ENCODE results near the gene GRIK3.

Gene GRIK3

GRCh38 chr1:36977731-36978406, 56.4 kb downstream of the GRIK3 start (continued):
- TF ChIP-seq ZNF394 (tag by site-specific recombination; IDR thresholded peaks at IDR 0.05; ENCODE audit: borderline replicate concordance) (no peak), PRDM6 (tag by site-specific recombination; IDR thresholded peaks at IDR 0.05) (no peak), ZFP41 (tag by site-specific recombination; IDR thresholded peaks at IDR 0.05; ENCODE audit: borderline replicate concordance) (no peak), RBAK (tag by site-specific recombination; IDR thresholded peaks at IDR 0.05) (no peak), ZNF311 (tag by site-specific recombination; IDR thresholded peaks at IDR 0.05; ENCODE audit: borderline replicate concordance) (no peak), BCL6B (tag by site-specific recombination; IDR thresholded peaks at IDR 0.05) (no peak), ZNF510 (tag by site-specific recombination; IDR thresholded peaks at IDR 0.05; ENCODE audit: insufficient replicate concordance) (no peak), ZNF473 (tag by site-specific recombination; IDR thresholded peaks at IDR 0.05) (no peak)
- TF ChIP-seq, protein P1, sequence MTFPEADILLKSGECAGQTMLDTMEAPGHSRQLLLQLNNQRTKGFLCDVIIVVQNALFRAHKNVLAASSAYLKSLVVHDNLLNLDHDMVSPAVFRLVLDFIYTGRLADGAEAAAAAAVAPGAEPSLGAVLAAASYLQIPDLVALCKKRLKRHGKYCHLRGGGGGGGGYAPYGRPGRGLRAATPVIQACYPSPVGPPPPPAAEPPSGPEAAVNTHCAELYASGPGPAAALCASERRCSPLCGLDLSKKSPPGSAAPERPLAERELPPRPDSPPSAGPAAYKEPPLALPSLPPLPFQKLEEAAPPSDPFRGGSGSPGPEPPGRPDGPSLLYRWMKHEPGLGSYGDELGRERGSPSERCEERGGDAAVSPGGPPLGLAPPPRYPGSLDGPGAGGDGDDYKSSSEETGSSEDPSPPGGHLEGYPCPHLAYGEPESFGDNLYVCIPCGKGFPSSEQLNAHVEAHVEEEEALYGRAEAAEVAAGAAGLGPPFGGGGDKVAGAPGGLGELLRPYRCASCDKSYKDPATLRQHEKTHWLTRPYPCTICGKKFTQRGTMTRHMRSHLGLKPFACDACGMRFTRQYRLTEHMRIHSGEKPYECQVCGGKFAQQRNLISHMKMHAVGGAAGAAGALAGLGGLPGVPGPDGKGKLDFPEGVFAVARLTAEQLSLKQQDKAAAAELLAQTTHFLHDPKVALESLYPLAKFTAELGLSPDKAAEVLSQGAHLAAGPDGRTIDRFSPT (tag by site-specific recombination; IDR thresholded peaks at IDR 0.05): no peak

GRCh38 chr1:36975642-36976041, 58.7 kb downstream of the GRIK3 start:
- H3K4me1 ChIP-seq (ENCODE audit: control insufficient read depth, insufficient read depth, low read length): no peaks in the 10 kb centered on the region
- no peak overlapping the region for H3K4me3 ChIP-seq (ENCODE audit: low read depth, low read length)
- ChIA-PET POLR2A (no interaction called here), CTCF (no interaction called here)
- H3K36me3 ChIP-seq (ENCODE audit: control insufficient read depth in 2 of 2, insufficient read depth in 1 of 2, low read length in 2 of 2): no peaks in the 10 kb centered on the region
- H3K27ac ChIP-seq (ENCODE audit: extremely low read depth, low read depth, low read length): no peak overlapping the region
- H3K9me3 ChIP-seq (ENCODE audit: control insufficient read depth, insufficient read depth, low read depth, low read length): no peaks in the 10 kb centered on the region
- TF ChIP-seq ZNF626 (tag by site-specific recombination; IDR thresholded peaks at IDR 0.05) (no peak), ZNF514 (tag by site-specific recombination; IDR thresholded peaks at IDR 0.05) (no peak), ZNF501 (tag by site-specific recombination; IDR thresholded peaks at IDR 0.05) (no peak), ELK4 (IDR thresholded peaks at IDR 0.05; ENCODE audit: borderline replicate concordance, low read depth, low read length) (no peak), TRIM28 (IDR thresholded peaks at IDR 0.05; ENCODE audit: borderline replicate concordance, low read length) (no peak), HOXA7 (CRISPR knock-in tag; IDR thresholded peaks at IDR 0.05; ENCODE audit: borderline replicate concordance) (no peak), ZNF146 (tag by site-specific recombination; IDR thresholded peaks at IDR 0.05) (no peak), ZNF558 (tag by site-specific recombination; IDR thresholded peaks at IDR 0.05) (no peak), ZNF391 (tag by site-specific recombination; IDR thresholded peaks at IDR 0.05; ENCODE audit: borderline replicate concordance, low read depth) (no peak), ZNF404 (tag by site-specific recombination; IDR thresholded peaks at IDR 0.05) (no peak), ZNF518A (tag by site-specific recombination; conservative IDR thresholded peaks at IDR 0.05; ENCODE audit: low read depth) (no peak), ZBTB10 (tag by site-specific recombination; IDR thresholded peaks at IDR 0.05) (no peak)
